SIG-M5 treated with dmso at 0.1 percent for 504 hours (cell line): ENCODE measurements around the gene TGFBR3L.
"Not testable (repeated sequence)": the region's sequence is repeated elsewhere in the genome, so short reads cannot be mapped to it uniquely, and the experiment has no call there.

Experiments used
- DNase-seq: peaks from one replicate; lab custom pipeline; 2025; ENCODE audit not compliant: unreplicated experiment; lab: John Stamatoyannopoulos, UW

The TGFBR3L gene

GRCh38 chr19:7926727-7927604 is 12.3 kb downstream of the TGFBR3L start:
- no peak for DNase-seq

- no peak for DNase-seq
Observed at GRCh38 chr19:7927605-7928333, 13.1 kb downstream of the TGFBR3L start.

GRCh38 chr19:7928334-7928706 is 13.7 kb downstream of the TGFBR3L start:
- no peak for DNase-seq

- peak; percentile 37 for DNase-seq
Observed at GRCh38 chr19:7928741-7929701, 14.4 kb downstream of the TGFBR3L start.

- not testable (repeated sequence) for DNase-seq
Observed at GRCh38 chr19:7930030-7930429, 15.4 kb downstream of the TGFBR3L start.

GRCh38 chr19:7930765-7931164 is 16.1 kb downstream of the TGFBR3L start:
- DNase-seq: no peak

GRCh38 chr19:7931221-7932061 is 16.8 kb downstream of the TGFBR3L start:
- no peak for DNase-seq

- DNase-seq: no peak
Observed at GRCh38 chr19:7932276-7932929, 17.8 kb downstream of the TGFBR3L start.

- DNase-seq: no peak
Observed at GRCh38 chr19:7932930-7933300, 18.3 kb downstream of the TGFBR3L start.

- DNase-seq: no peak
Observed at GRCh38 chr19:7933411-7933810, 18.8 kb downstream of the TGFBR3L start.

- DNase-seq: no peak
Observed at GRCh38 chr19:7933828-7934725, 19.4 kb downstream of the TGFBR3L start.

- no peak for DNase-seq
Observed at GRCh38 chr19:7934766-7935165, 20.1 kb downstream of the TGFBR3L start.

- no peak for DNase-seq
Observed at GRCh38 chr19:7940841-7941240, 26.2 kb downstream of the TGFBR3L start.

GRCh38 chr19:7941895-7942596 is 27.4 kb downstream of the TGFBR3L start:
- DNase-seq: no peak

- DNase-seq: no peak
Observed at GRCh38 chr19:7942981-7943443, 28.4 kb downstream of the TGFBR3L start.

- DNase-seq: peak; percentile 99
Observed at GRCh38 chr19:7943444-7944176, 29.0 kb downstream of the TGFBR3L start, which contains the start of gene TIMM44. TSS of gene TIMM44 (minus strand) at chr19:7943666. CDS start at chr19:7943651, 15 bp downstream.

- DNase-seq: peak; percentile 82
Observed at GRCh38 chr19:7944177-7944761, 29.6 kb downstream of the TGFBR3L start.
